Gastrocnemius medialis (tissue), 4 donors: Measurements from ENCODE around the gene MTHFD2. TPM values are rescaled to one million over a fixed set of nuclear protein-coding genes. Genes with fewer than 3 reads are reported as not detected.
A peak's percentile ranks its signal among the peaks of the same experiment; 100 is the strongest.

Source experiments
- ATAC-seq, 2 donors: fragments of 150-250 bp; one replicate each; pipeline ENCODE4 v1.9.1; 2016
- DNase-seq, 2 donors: peaks; one replicate each; pipeline ENCODE4 v3.0.0-alpha.2; 2019
- H3K27ac ChIP-seq, 4 donors: fragments of 200-600 bp; sonication (generic); 1 replicate in 1 of 4; 2 replicates in 3 of 4; pipeline ENCODE4 v1.5.1; 2016 to 2018; ENCODE audit warnings: mild to moderate bottlenecking in 2 of 4, moderate library complexity in 1 of 4
- H3K27me3 ChIP-seq, 3 donors: fragments of 200-600 bp; sonication (generic) in 2 of 3; 1 replicate in 1 of 3; 2 replicates in 2 of 3; pipeline versions ENCODE4 v1.5.1 to v1.6.0; 2016 to 2019; ENCODE audit warnings: mild to moderate bottlenecking in 1 of 3, moderate library complexity in 1 of 3
- H3K36me3 ChIP-seq, 2 donors: fragments of 200-600 bp; sonication (generic) in 1 of 2; one replicate each; pipeline ENCODE4 v1.5.1; 2017 to 2018
- H3K4me1 ChIP-seq, 2 donors: fragments of 200-600 bp; sonication (generic) in 1 of 2; one replicate each; pipeline ENCODE4 v1.5.1; 2016 to 2017; ENCODE audit warnings: mild to moderate bottlenecking in 2 of 2
- H3K4me3 ChIP-seq, 4 donors: fragments of 200-600 bp; sonication (generic) in 3 of 4; 1 replicate in 1 of 4; 2 replicates in 3 of 4; pipeline ENCODE4 v1.5.1; 2016 to 2019; ENCODE audit warnings: mild to moderate bottlenecking in 2 of 4
- H3K9me3 ChIP-seq, 3 donors: fragments of 200-600 bp; sonication (generic) in 2 of 3; 1 replicate in 1 of 3; 2 replicates in 2 of 3; pipeline ENCODE4 v1.5.1; 2016 to 2019
- CTCF ChIP-seq, 5 experiments: fragments of 450-650 bp in 3 of 5; fragments of 200-600 bp in 2 of 5; sonication (generic) in 2 of 5; IDR thresholded peaks in 4 of 5; conservative IDR thresholded peaks in 1 of 5; 1 replicate in 4 of 5; 2 replicates in 1 of 5; pipeline ENCODE4 v1.5.1; 2016 to 2019; ENCODE audit warnings: antibody characterized with exemption in 5 of 5, mild to moderate bottlenecking in 3 of 5, moderate library complexity in 3 of 5
- POLR2A ChIP-seq, 2 donors: fragments of 450-650 bp; IDR thresholded peaks; one replicate each; pipeline ENCODE4 v1.6.1; 2017; ENCODE audit warnings: antibody characterized with exemption in 2 of 2, mild to moderate bottlenecking in 2 of 2, moderate library complexity in 2 of 2
- in situ Hi-C, 4 donors: fragments of 200-750 bp; cut with MboI; loops; one replicate each; pipeline versions ENCODE4 v1.15.0 to v1.8.0; 2017; ENCODE audit warnings: low sequenced_read_pairs in 4 of 4
- intact Hi-C: fragments of 100-400 bp; cut with DNase I; formaldehyde crosslinking; loops from one replicate; pipeline ENCODE4 v1.15.1; 2023; ENCODE audit warnings: low total_unique reads
- total RNA-seq, 4 donors: library from RNA; depleted of rRNA; stranded (reverse); fragments of >200 nt; gene quantifications; one replicate each; pipeline versions ENCODE4 v1.1.0 to v1.2.3, GENCODE V29; 2016

Gene MTHFD2
- total RNA-seq, 4 donors from 2014 or later = 29.0 to 53.5 (median 32.5) TPM

GRCh38 chr2:74174909-74175308, 23.5 kb upstream of the MTHFD2 start:
- no peak overlapping the region for H3K4me3 ChIP-seq
- no peaks in the 10 kb centered on the region for H3K9me3 ChIP-seq
- no peak overlapping the region for H3K27ac ChIP-seq
- DNase-seq = no peak
- intact Hi-C loops (loop anchor here (10.0 kb wide), 1 partner anchor 350 kb away; the partner anchor contains the start of gene STAMBP), in situ Hi-C loops (loop anchor here in 1 of 4 donors (25.0 kb wide), 1 partner anchor 338 kb away; the partner anchor contains the start of gene STAMBP)
- peaks cover 0 to 25% of the 10 kb centered on the region in 2 donors for H3K36me3 ChIP-seq
- no peak for ATAC-seq
- TF ChIP-seq POLR2A (IDR thresholded peaks at IDR 0.05) = no peak
- no peak for TF ChIP-seq CTCF (IDR thresholded peaks at IDR 0.05 in 4 of 5, conservative IDR thresholded peaks at IDR 0.05 in 1 of 5)
- H3K4me1 ChIP-seq = peaks cover 30 to 31% of the 10 kb centered on the region in 2 donors
- H3K27me3 ChIP-seq = no peaks in the 10 kb centered on the region

DNA sequence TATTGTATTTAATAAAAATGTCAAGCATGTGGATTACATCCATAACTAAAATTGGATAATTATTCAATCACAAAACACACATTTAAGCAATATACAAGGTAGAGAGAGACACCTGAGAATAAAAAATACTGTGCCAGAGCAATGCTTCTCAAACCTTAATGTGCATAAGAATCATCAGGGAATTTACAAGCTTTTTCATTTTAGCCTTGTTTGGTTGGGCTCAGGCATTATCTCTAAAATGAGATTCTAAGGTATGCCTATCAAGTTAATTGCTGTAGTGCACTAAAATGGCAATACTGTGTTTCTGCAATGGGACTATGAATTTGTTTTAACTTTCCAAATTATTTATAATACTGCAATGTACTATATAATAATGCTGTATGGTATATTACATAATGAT, 20.7 kb upstream of the MTHFD2 start:
- Histone ChIP-seq H3K36me3 (no peaks in the 10 kb centered on the region), H3K27ac (peak overlapping the region; percentile 84 to 93 (median 87)), H3K4me3 (peak overlapping the region; percentile 67 to 92 (median 80)), H3K27me3 (no peaks in the 10 kb centered on the region), H3K4me1 (peaks cover 26 to 31% of the 10 kb centered on the region in 2 donors), H3K9me3 (no peaks in the 10 kb centered on the region)
- ATAC-seq = no peak
- in situ Hi-C loops = no loop called here
- intact Hi-C loops = loop anchor here (2.0 to 10.0 kb wide), 2 partner anchors 21 to 353 kb away; partner anchors contain the start of genes MTHFD2 and STAMBP
- no peak for DNase-seq
- TF ChIP-seq POLR2A (IDR thresholded peaks at IDR 0.05) = no peak
- TF ChIP-seq CTCF (IDR thresholded peaks at IDR 0.05 in 4 of 5, conservative IDR thresholded peaks at IDR 0.05 in 1 of 5) = no peak

DNA sequence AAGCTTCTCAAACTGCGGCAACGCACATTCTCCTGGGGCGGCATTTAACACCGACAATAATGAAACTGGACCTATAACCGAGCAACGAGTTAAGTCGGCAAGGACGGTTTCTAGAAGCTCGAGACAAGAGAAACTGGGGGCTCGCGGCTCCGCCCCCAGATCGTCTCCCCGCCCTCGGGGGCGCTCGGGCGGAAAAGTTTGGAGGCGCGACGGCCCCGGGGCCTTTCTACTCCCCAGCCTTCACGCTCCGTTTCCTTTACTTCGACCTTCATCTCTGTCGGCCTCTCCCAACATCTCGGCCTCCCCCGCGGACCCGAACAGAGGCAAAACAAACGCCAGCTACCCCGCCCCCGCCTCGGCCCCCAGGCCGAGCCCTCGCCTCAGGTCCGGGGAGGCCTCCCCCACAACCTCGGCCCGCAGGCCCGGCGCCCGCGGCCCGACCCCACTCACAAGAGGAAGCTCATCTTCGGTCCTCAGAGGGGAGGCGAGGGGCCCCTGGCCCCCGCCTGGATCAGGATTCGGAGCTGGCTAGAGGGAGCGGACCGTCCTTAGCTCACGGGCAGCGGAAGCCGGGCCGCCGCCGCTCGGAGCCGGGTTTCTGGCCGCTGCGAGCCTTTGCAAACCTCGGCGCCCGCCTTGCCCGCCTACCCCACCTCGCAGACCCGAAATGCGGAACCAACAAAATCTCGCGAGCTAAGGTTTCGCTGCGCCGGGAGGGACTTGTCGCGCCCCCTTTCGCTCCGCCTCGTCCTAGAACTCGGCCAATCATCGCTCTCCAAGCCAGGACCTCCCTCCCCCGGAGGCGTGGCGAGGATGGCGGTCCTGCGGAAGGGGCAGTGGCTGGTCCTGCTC, 20.0 kb upstream of the MTHFD2 start, which contains the start of gene MOB1A:
Gene MOB1A (minus strand): TSS at position 669 of the 852 bp plus-strand sequence. CDS start 205 bp downstream, at position 464.
- TF ChIP-seq CTCF (IDR thresholded peaks at IDR 0.05 in 4 of 5, conservative IDR thresholded peaks at IDR 0.05 in 1 of 5) (no peak), POLR2A (IDR thresholded peaks at IDR 0.05) (peak; percentile 89 to 94)
- in situ Hi-C loops = no loop called here
- ATAC-seq = peak; percentile 99
- Histone ChIP-seq H3K4me1 (peaks cover 26 to 31% of the 10 kb centered on the region in 2 donors), H3K36me3 (no peaks in the 10 kb centered on the region), H3K9me3 (no peaks in the 10 kb centered on the region), H3K27me3 (no peaks in the 10 kb centered on the region), H3K27ac (peak within 1 kb of the TSS; percentile 84 to 93 (median 87)), H3K4me3 (peak within 1 kb of the TSS; percentile 67 to 92 (median 80))
- intact Hi-C loops = loop anchor here (2.0 to 10.0 kb wide), 2 partner anchors 20 to 354 kb away; partner anchors contain the start of genes MTHFD2 and STAMBP
- peak; percentile 96 to 97 for DNase-seq

- ATAC-seq = no peak
- intact Hi-C loops = loop anchor here (2.0 to 10.0 kb wide), 2 partner anchors 20 to 354 kb away; partner anchors contain the start of genes MTHFD2 and STAMBP
- peaks cover 26 to 31% of the 10 kb centered on the region in 2 donors for H3K4me1 ChIP-seq
- DNase-seq = no peak
- TF ChIP-seq CTCF (IDR thresholded peaks at IDR 0.05 in 4 of 5, conservative IDR thresholded peaks at IDR 0.05 in 1 of 5) = peak; percentile 8 to 33 (median 22)
- TF ChIP-seq POLR2A (IDR thresholded peaks at IDR 0.05) = no peak
- H3K27me3 ChIP-seq = no peaks in the 10 kb centered on the region
- in situ Hi-C loops = no loop called here
- H3K27ac ChIP-seq = peak overlapping the region; percentile 84 to 93 (median 87)
- peak overlapping the region; percentile 67 to 92 (median 80) for H3K4me3 ChIP-seq
- H3K36me3 ChIP-seq = no peaks in the 10 kb centered on the region
- H3K9me3 ChIP-seq = no peaks in the 10 kb centered on the region
Measured at GRCh38 chr2:74179063-74179865, 19.2 kb upstream of the MTHFD2 start.
